ENCODE data around the gene KRT39. TPM values are rescaled to one million over a fixed set of nuclear protein-coding genes. Genes with fewer than 3 reads are reported as not detected.

The KRT39 gene
- total and polyA plus RNA-seq, 2 of the 8 experiments (the other 6 are each of a cell fraction or from before 2014, with no cell fraction given): not detected

DNA sequence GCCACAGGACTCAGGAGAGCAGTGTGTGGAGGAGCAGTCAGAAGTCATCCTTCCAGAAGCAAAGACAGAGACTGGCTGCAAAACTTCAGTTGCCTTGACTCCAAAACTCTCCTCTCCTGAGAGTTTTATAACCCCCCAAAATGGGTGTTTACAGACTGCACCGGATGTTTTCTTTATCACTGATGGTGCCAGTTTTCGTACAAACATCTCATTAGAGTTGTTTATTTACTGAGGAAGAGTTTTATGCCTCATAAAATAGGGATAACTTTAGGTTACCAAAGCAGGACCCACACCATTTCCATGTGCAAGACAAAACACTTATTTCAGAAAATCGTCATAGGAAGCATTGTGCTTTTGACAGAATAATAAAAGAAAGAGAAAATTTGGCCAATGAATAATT is 17.5 kb upstream of the KRT39 start, which contains the start of gene KRT40:
Gene KRT40, minus strand, starts transcription at position 101 of the 400 bp plus-strand sequence. Its CDS starts 53 bp downstream, at position 48.
- no peak within 1 kb of the TSS for H3K14ac ChIP-seq (ENCODE audit: insufficient read length)
- H3K23ac ChIP-seq (ENCODE audit: insufficient read length): no peak within 1 kb of the TSS
- H2AK5ac ChIP-seq (ENCODE audit: low read depth, low read length): no peak within 1 kb of the TSS
- no peak within 1 kb of the TSS for H2BK15ac ChIP-seq (ENCODE audit: low read length)
- no peak within 1 kb of the TSS for H3K9ac ChIP-seq (replicated peaks in 1 of 4; ENCODE audit: extremely low read depth in 1 of 4, low read depth in 3 of 4, low read length in 3 of 4)
- H2BK20ac ChIP-seq (ENCODE audit: low read length): no peak within 1 kb of the TSS
- no peak within 1 kb of the TSS for H3K18ac ChIP-seq (ENCODE audit: extremely low read depth, low read length)
- no peak for FAIRE-seq
- H2BK120ac ChIP-seq (replicated peaks; ENCODE audit: low read depth, low read length): no peak within 1 kb of the TSS
- H2AFZ ChIP-seq (ENCODE audit: low read length): peak within 1 kb of the TSS; percentile 34; the same call in 1 of the 2 replicates
- H3K23me2 ChIP-seq (ENCODE audit: low read depth, low read length): no peaks in the 10 kb centered on the region
- H3K79me1 ChIP-seq (ENCODE audit: low read depth, low read length): no peaks in the 10 kb centered on the region
- DNase-seq (ENCODE audit: low read depth in 1 of 2, low spot score in 2 of 2): no peak
- no peak within 1 kb of the TSS for H3K56ac ChIP-seq (replicated peaks; ENCODE audit: insufficient read length, low read depth, low read length)
- H3K79me2 ChIP-seq (ENCODE audit: control insufficient read depth in 1 of 2, insufficient read depth in 2 of 2, low read length in 2 of 2): no peaks in the 10 kb centered on the region
- no peak within 1 kb of the TSS for H3K4ac ChIP-seq (replicated peaks; ENCODE audit: insufficient read length, low read depth, low read length)
- no peaks in the 10 kb centered on the region for H4K20me1 ChIP-seq (replicated peaks in 1 of 2; ENCODE audit: control insufficient read depth in 1 of 2, insufficient read depth in 2 of 2, low read length in 2 of 2)
- ChIA-PET CTCF (ENCODE audit: partially characterized antibody) (no interaction called here), POLR2A (ENCODE audit: partially characterized antibody) (no interaction called here)
- no peak within 1 kb of the TSS for H4K91ac ChIP-seq (replicated peaks; ENCODE audit: insufficient read length, low read length)
- no peaks in the 10 kb centered on the region; a peak in 1 of 4 replicates for H3K9me3 ChIP-seq (ENCODE audit: insufficient read depth in 2 of 2, low read depth in 1 of 2, low read length in 1 of 2)
- H4K8ac ChIP-seq (ENCODE audit: extremely low read depth, insufficient read depth, low read length): no peak within 1 kb of the TSS
- H3K27me3 ChIP-seq (replicated peaks in 1 of 4; ENCODE audit: control insufficient read depth in 3 of 4, extremely low read depth in 1 of 4, insufficient read depth in 3 of 4, low read length in 3 of 4): peaks cover 0 to 1% (median 0%) of the 10 kb centered on the region in 4 experiments; a peak in 1 of 7 replicates
- no peaks in the 10 kb centered on the region for H3K36me3 ChIP-seq (ENCODE audit: control insufficient read depth in 2 of 4, insufficient read depth in 4 of 4, low read length in 3 of 4)
- H4K5ac ChIP-seq (ENCODE audit: insufficient read length, low read depth, low read length): no peak within 1 kb of the TSS
- WGBS, 2 experiments (ENCODE audit: extremely low coverage in 1 of 2, insufficient coverage in 1 of 2, insufficient read length in 1 of 2, insufficient replicate concordance in 2 of 2, low coverage in 1 of 2, low lambda C conversion rate in 2 of 2, missing lambda C conversion rate in 1 of 2): 91% methylated on average over 3 of the region's 3 CpGs; no CpG with 5 or more reads in 1 of the 2 experiments
- no peak within 1 kb of the TSS for H2BK5ac ChIP-seq (ENCODE audit: low read depth, low read length)
- peaks cover 3 to 8% (median 6%) of the 10 kb centered on the region in 4 experiments; a peak in 4 of 7 replicates for H3K4me1 ChIP-seq (replicated peaks in 1 of 4; ENCODE audit: control insufficient read depth in 3 of 4, insufficient read depth in 4 of 4, low read length in 3 of 4)
- H3K4me3 ChIP-seq (ENCODE audit: extremely low read depth in 1 of 4, insufficient read depth in 2 of 4, low read depth in 3 of 4, low read length in 4 of 4): no peak within 1 kb of the TSS
- H3K27ac ChIP-seq (ENCODE audit: low read depth, low read length): no peak within 1 kb of the TSS
- H3K4me2 ChIP-seq (ENCODE audit: insufficient read depth in 1 of 2, low read depth in 2 of 2, low read length in 2 of 2): no peak within 1 kb of the TSS
- no peak within 1 kb of the TSS for H2BK12ac ChIP-seq (ENCODE audit: low read depth, low read length)
- no peak for TF ChIP-seq NRF1 (IDR thresholded peaks at IDR 0.05; ENCODE audit: low read depth, low read length)
- TF ChIP-seq SRF (IDR thresholded peaks at IDR 0.05; ENCODE audit: low read depth, low read length): no peak
- TF ChIP-seq RAD21 (IDR thresholded peaks at IDR 0.05 in 1 of 2, conservative IDR thresholded peaks at IDR 0.05 in 1 of 2; ENCODE audit: low read depth in 2 of 2, low read length in 2 of 2): no peak
- TF ChIP-seq TAF7 (optimal IDR thresholded peaks at IDR 0.05; ENCODE audit: borderline replicate concordance, low read depth, low read length): no peak
- no peak for TF ChIP-seq TEAD4 (IDR thresholded peaks at IDR 0.05; ENCODE audit: low read depth, low read length)
- TF ChIP-seq PHF8 (conservative IDR thresholded peaks at IDR 0.05; ENCODE audit: low read depth, low read length): no peak
- TF ChIP-seq E2F6 (IDR thresholded peaks at IDR 0.05): no peak
- no peak for TF ChIP-seq RNF2 (IDR thresholded peaks at IDR 0.05; ENCODE audit: borderline replicate concordance, low read depth, low read length, missing control alignments, poor library complexity, severe bottlenecking)
- no peak for TF ChIP-seq CBX8 (IDR thresholded peaks at IDR 0.05; ENCODE audit: borderline replicate concordance, low read depth, low read length)
- TF ChIP-seq SIRT6 (IDR thresholded peaks at IDR 0.05; ENCODE audit: low read length): no peak
- TF ChIP-seq YY1 (IDR thresholded peaks at IDR 0.05; ENCODE audit: low read depth, low read length): no peak
- TF ChIP-seq BCL11A (IDR thresholded peaks at IDR 0.05; ENCODE audit: low read depth in 2 of 2, low read length in 2 of 2): no peak
- no peak for TF ChIP-seq CHD1 (IDR thresholded peaks at IDR 0.05; ENCODE audit: low read depth, low read length)
